Stimulated activated CD8-positive, alpha-beta memory T cell treated with anti-CD3 and anti-CD28 coated beads, Interleukin-4, amount 100 ng/mL, for 4 hours (primary cell): ENCODE data around the gene TOR1AIP1.
A peak's percentile ranks its signal among the peaks of the same experiment; 100 is the strongest.

ENCODE experiments used
- DNase-seq, 2 donors: peaks; one replicate each; pipeline ENCODE4 v3.0.0-alpha.2; 2020; ENCODE audit warnings: low read depth in 2 of 2, low spot score in 1 of 2

TOR1AIP1 gene

DNA sequence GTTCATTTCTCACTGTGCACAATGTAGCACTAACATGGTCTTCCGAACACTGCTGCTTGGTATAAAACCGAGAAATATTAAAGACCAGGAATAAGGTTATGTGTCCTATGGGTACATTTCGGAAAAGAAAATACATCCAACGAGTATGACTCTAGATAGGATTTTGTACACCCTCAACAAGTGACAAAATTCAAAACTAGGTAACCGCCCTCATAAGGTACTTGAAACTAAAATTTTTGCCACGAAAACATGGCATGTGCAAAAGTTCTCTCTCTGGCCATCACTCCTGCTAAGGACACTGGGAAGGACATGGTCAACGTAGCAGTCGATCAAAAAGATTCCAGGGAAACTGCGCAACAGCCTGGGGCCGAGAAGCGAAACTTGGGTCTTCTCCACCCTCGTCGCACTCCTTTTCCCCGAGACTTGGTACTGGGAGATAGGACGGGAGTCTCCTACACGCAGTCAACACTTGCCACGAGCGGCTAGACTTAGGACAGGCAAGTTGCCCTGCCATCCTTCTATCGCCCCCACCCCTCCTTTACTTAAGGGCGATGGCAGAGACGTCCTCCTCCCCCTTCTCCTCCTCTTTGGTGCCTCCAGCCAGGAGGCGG lies 338 bp upstream of the TOR1AIP1 start:
- no peak for DNase-seq

- no peak for DNase-seq
These were observed 1.1 kb downstream of the TOR1AIP1 start for GRCh38 chr1:179883040-179883744.

DNA sequence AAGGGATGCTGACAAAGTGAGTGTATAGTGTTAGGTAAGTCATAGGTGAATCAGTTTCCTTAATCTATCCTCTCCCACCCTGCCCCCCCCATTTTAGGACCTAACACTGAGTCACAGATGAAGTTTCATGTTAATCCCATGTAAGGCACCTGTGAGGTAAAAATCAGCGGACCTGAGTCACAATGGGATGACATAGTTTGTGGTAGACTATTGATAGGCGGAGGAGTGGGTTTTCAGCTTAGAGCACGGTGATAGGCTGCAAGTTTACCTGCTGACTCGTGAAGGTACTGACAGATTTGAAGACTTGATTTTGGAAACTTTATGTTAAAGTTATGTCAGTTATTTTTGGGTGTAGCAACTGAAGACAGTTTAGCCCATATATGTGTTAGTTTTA lies 1.7 kb downstream of the TOR1AIP1 start:
- peak; percentile 9 to 40 for DNase-seq

- DNase-seq, result no peak
These were observed 6.0 kb downstream of the TOR1AIP1 start for GRCh38 chr1:179888071-179888470.

DNA sequence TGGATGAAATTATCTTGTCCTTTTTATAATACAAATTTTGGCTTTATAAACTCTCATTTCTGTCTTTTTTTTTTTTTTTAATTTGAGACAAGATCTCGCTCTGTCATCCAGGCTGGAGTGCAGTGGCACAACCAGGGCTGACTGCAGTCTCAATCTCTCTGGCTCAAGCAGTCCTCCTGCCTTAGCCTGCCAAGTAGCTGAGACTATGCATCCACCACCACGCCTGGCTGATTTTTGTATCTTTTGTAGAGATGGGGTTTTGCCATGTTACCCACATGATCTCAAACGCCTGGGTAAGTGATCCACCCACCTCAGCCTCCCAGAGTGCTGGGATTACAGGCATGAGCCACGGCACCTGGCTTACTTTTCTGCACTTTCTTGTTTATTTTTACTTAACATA lies 7.5 kb downstream of the TOR1AIP1 start:
- DNase-seq, result no peak

GRCh38 chr1:179910934-179911333 lies 28.8 kb downstream of the TOR1AIP1 start:
- no peak for DNase-seq

DNA sequence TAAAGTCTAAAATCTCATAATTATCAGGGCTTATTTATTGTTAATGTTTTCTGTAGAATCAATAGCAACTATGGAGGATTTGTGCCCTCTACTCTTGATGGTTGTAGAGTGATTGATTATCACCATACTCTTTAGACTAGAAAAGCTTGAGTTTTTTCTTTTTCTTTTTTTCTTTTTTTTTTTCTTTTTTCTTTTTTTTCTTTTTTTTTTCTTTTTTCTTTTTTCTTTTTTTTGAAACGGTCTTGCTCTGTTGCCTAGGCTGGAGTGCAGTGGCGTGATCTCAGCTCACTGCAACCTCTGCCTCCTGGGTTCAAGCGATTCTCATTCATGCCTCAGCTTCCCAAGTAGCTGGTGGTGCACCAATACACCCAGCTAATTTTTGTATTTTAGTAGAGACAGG lies 29.7 kb downstream of the TOR1AIP1 start:
- no peak for DNase-seq

- DNase-seq, result no peak
These were observed 35.7 kb downstream of the TOR1AIP1 start for GRCh38 chr1:179917601-179918429.

- no peak for DNase-seq
These were observed 39.4 kb downstream of the TOR1AIP1 start for GRCh38 chr1:179921472-179921871.

- no peak for DNase-seq
These were observed 40.1 kb downstream of the TOR1AIP1 start for GRCh38 chr1:179921981-179922872.

- DNase-seq, result no peak
These were observed 40.9 kb downstream of the TOR1AIP1 start for GRCh38 chr1:179923029-179923428.

GRCh38 chr1:179924268-179924667 lies 42.2 kb downstream of the TOR1AIP1 start:
- DNase-seq, result no peak

DNA sequence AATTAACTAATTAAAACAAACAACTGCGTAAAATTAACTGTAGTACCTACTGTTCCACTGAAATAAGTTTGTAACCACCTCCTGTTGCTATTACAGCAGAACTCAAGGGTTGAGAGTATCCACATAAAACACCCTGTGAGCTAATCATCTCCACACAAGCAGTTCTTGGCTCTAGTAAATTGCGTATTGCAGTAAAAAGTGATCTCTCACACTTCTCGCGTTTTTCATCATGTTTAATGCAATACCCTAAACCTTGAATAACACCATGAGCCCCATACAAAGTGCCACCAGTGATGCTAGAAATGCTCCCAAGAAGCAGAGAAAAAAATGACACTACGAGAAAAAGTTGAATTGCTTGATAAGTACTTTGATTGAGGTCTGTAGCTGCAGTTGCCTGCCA lies 43.2 kb downstream of the TOR1AIP1 start:
- DNase-seq, result no peak

DNA sequence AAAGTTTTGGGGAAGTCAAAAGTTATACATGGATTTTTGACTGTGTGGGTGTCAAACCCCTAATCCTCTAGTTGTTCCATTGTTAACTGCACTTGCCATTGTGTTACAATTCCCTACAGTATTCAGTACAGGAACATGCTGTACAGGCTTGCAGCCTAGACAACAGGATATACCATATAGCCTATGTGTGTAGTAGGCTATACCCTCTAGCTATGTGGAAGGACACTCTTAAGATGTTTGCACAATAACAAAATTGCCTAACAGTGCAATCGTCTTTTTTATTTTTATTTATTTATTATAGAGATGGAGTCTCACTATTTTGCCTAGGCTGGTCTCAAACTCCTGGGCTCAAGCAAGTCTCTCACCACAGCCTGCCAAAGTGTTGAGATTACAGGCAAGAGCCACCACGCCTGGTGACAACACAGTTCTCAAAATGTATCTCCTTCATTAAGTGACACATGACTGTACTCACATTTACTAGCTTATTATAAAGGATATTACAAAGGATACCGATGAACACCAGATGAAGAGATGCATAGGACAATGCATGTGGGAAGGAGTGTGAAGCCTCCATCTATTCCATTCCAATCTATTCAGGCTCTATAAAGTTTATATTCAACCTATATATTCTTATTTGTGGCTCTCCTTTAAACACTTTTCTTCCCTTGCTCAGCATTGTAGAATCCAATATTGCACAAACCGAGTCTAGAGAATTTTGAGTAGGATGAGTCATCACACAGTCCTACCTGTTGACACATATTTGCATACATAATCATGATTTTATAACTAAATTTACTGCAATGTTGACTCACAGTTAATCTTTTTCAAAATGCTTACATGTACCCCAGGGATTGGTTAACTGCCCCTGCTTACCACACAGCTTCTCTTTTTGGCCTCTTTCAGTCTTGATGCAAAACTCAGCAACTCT lies 44.1 kb downstream of the TOR1AIP1 start:
- DNase-seq, result no peak

DNA sequence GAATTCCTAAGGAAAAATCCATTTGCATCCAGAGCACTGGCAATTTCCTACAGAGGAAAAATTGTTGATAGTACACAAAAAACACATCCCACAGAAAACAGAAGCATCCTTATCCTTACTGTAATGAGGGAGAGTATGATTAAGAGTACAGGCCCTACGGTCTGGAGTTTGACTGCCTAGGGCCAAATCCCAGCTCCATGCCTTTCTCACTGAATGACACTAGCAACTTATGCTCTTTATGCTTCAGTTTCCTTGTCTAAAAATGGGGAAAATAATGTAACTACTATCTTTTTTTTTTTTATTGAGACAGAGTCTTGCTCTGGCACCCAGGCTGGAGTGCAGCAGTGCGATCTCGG lies 44.7 kb downstream of the TOR1AIP1 start:
- DNase-seq, result no peak

DNA sequence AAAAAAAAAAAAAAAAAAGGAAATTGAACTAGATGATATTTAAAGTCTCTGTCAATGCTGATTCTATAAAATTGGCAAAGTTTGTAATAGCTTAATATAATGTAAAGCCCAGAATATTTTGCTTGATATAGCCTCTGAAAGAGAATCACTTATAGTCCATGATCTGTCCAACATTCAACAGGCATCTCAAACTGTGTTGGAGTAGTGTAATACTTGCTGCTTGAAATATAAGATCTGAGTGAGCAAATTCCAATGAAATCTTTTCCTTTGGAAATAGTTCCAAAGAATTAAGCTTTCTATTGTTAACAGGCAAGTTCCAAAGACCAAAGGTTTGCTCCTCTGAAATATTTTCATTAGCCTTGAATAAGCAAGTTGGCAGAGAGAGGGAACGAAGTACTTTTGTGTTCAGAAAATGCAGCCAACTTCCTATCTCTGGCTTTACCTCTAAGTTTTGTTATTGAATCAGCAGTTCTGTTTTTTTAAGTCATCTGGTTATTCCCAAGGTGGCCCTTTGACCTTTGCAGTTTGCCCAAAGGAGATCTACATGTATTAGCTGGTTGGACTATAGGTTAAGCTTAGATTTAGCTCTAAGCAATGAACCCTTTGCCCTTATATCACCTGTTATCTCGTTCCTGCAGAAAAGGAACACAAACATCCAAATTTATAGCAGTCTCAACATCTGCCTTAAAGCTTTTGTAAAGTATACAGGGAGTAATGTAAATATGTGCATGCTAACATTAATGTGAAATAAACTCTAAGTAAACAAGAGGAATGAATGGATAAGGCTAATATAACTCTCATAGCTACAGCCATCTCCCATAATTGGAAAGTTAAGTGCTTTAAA lies 48.1 kb downstream of the TOR1AIP1 start:
- no peak for DNase-seq

GRCh38 chr1:179930867-179931266 lies 48.8 kb downstream of the TOR1AIP1 start:
- no peak for DNase-seq

- no peak for DNase-seq
These were observed 51.1 kb downstream of the TOR1AIP1 start for GRCh38 chr1:179933219-179933618.

- no peak for DNase-seq
These were observed 53.9 kb downstream of the TOR1AIP1 start for GRCh38 chr1:179935909-179936496.
